GM21825 (cell line): ENCODE measurements around the gene AP3D1.
"Not testable (repeated sequence)": the region's sequence is repeated elsewhere in the genome, so short reads cannot be mapped to it uniquely, and the experiment has no call there.

Experiments used
- ATAC-seq: cut with Tn5 transposase; IDR thresholded peaks from one replicate; pipeline ENCODE4 v1.9.1; 2021; ENCODE audit warnings: mild to moderate bottlenecking, moderate library complexity; ENCODE audit not compliant: unreplicated experiment

AP3D1 gene

DNA sequence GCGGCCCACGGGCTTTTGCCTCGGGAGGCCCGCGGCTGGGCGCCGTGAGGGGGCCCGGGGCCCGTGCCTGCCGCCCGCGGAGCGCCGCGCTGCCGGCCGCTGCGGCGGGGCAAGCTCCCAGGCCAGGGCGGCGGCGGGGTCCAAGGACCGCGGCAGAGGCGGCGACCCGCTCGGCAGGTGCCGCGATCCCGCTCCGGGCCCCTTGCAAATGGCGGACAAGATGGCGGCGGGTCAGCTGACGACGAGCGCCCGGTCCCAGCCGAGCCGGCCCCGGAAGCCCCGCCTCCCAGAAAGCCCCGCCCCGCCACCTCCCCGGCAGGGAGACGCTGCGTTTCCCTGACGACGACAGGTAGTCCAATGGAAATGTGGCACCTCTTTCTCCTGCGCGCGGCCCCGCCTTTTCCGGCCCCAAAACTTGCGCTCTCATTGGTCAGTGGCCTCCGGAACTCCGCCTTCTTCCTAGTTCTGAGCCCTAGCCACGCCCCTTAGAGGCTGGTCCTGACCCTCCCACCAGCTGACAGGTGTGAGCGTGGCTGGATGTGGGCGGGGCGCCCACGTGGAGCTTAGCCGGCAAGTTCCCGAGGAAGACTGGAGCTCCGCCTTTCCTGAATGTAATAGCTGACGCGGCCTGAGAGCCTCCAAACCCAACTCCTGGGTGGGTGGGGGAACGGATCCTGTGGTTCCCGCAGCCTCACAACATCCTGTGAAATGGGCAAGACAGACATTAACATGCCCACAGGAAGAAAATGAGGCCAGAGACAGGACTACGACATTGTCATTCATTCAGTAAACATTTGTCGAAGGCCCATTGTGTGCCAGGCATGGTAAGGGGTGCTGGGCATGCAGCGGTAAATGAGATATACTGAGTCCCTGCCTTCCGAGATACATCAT, at the start of gene AP3D1:
Gene AP3D1, minus strand, starts transcription at position 228 of the 891 bp plus-strand sequence. CDS start 232 bp downstream, outside the sequence.
- peak; percentile 80 for ATAC-seq

DNA sequence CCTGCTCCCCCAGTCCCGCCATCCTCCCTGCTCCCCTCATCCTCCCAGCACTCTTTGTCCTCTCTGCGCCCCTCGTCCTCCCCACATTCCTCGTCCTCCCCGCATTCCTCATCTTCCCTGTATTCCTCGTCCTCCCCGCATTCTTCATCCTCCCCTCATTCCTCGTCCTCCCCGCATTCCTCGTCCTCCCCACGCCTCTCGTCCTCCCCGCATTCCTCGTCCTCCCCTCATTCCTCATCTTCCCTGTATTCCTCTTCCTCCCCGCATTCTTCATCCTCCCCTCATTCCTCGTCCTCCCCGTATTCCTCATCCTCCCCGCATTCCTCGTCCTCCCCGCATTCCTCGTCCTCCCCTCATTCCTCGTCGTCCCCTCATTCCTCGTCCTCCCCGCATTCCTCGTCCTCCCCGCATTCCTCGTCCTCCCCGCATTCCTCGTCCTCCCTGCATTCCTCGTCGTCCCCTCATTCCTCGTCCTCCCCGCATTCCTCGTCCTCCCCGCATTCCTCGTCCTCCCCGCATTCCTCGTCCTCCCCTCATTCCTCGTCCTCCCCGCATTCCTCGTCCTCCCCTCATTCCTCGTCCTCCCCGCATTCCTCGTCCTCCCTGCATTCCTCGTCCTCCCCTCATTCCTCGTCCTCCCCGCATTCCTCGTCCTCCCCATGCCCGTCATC, 49.4 kb upstream of the AP3D1 start:
- ATAC-seq, result not testable (repeated sequence)

DNA sequence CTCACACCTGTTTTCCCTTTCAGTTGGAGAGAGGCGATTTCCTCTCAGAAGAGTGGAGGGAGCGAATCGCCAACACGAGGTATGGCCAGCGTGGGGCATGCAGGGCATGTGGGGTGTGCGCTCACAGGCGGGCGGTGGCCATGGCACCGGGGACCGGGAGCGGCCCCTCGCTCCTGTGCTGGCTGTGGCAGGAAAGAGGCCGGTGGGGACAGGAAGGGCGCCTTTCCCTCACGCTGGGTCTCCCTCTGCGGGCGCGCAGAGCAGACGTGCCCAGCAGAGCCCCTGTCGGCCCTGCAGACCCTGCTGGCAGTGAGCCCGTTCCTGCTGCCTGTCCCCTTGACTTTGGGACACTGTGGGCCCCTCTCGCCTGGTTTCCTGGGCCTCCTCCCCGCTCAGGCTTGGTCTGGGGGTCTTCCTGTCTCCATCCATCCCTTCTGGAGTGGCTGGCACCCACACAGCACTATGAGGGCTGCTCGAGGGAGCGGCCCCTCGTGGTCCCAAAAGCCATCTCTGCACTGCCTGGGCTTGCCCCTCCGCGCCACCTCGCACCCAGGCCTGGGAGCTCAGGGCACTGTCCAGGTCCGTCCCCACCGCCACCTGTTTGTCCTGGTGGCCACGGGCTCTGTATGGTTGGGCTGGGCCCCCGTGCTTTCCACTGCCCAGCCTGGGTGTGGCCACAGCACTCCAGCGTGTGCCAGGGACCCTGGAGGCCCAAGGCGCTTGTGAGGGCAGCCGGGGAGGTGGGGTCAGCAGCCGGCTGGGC, 48.7 kb upstream of the AP3D1 start:
- ATAC-seq, result no peak

DNA sequence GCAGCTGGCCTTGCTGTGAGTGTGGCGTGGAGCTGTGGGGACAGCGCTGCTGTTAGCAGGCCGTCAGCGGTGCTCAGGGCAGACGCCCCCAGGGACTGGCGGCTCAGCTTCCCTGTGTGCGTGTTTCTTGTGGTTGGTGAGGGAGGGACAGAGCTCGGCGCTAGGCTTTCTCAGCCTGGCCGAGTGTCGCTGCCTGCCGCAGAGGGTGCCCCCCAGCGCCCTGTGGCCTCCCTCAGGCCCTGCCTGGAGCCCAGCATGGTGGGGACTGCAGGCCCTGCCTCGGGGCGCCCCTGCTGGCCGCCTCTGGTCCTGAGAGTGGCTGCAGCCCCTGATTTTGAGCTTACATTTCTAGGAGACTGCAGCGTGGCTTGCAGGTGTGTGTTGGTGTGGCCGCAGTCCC, 47.8 kb upstream of the AP3D1 start:
- no peak for ATAC-seq

DNA sequence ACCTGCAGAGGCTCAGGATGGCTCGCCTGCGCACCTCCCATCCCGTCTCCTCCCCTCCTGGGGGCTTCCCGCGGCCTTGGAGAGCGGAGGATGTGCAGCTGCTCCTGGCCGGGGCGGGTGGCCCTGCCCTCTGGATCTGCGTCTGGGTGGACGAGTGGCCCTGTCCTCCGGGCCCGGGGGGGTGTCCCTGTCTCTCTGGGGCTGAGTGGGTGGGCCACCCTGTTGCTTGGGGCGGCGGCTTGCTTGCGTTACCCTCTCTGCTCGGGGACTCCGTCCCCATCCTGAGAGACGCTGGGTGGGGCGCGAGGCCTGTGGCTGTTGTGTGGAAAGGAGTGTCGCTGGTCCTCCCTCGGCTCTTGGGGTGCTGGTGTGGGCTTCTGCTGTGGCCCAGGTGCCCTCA, 47.0 kb upstream of the AP3D1 start:
- no peak for ATAC-seq

DNA sequence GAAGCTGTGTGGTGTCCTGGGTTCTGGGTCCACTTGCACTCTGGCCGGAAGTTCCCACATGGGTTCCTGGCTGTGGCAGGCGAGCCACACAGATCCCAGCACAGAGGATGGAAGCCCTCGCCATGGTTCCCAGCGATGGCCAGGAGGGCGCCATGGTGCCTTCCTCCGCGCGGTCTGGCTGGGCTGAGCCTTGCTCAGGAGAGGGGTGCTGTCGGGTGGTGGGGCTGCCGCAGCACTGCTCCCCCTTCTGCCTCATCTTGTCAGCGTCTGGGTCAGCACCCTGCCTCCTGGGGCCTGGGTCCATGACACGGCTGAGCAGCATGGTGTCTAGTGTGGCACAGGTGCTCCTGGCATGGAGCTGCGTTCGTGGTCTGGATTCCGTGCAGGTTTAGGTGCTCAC, 45.9 kb upstream of the AP3D1 start:
- no peak for ATAC-seq

DNA sequence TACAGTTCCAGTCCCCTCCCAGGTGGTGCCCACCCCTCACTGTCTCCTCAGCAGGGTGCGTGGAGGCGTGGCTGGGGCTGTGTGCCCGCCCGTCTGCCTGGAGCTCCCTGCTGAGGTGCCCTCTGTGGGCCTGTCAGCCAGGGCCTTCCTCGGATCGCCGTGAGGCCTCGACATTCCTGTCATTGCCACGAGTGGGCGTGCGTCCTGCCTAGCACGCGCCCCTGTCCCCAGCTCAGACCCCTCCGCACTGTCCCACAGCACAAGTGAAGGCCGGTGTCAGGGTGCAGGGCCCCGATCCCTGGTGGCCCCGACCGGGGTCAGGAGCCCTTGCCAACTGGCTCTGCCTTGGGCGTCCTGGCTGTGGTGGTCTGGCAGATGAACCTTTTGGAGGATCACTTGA, 44.5 kb upstream of the AP3D1 start:
- no peak for ATAC-seq

DNA sequence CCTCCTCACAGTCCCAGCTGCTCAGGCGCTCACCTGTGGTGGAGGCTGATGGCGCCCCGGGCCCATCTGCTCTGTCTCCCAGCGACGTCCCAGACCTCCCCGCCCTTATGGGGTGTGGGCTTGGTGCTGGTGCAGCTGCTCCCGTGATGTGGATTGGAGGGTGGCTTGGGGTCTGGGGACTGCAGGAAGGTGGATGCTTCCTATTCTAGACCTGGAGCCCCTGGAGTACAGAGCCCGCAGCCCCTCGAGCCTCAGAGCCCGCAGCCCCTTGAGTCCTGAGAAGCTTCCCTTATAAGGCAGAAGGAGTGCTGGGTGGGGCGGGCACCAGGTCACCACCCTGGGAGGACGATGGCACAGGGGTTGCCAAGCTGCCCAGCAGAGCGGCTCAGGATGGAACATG, 44.0 kb upstream of the AP3D1 start:
- ATAC-seq, result no peak

DNA sequence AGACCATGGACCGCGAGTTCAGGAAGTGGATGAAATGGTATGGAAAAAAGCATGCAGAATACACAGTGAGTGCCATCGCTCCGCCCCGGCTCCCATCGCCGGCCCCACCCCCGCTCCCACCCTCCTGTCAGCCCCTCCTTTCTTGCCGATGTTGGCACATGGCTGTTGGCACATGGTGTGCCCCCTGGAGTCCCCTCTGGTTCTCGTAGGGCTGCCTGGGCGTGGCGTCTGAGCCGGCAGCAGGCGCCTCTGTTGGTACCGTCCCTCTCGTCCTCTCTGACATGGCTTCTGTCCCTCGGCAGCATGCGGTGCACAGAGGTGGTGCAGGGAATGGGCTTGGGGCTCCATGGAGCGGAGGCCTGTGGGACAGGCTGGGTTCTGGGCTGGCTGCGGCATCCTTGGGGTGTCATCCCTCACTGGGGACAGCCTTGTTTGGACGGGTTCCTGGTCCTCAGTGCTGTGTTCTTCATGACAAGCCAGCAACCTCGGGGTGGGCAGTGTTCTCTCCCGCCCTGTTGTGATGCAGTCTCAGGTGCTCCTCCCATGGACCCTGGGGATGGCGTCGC, 43.2 kb upstream of the AP3D1 start:
- ATAC-seq, result no peak

DNA sequence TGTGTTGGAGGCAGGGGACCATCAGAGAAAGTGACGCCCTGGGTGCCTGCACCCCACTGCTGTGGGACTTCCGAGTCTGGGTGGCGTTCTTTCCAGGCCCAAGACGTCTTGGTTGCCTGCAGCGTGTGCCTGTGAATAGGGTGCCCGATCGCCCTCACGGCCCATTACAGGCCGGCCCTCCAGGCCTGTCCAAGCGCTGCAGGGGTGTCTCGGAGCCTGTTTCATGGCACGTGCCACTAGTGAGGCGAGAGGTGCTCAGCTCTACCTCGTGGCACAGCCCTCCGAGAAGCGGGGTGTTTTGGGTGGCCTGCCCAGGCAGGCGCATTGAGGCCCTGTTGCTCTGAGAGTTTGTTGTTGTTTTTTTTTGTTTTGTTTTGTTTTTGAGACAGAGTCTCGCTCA, 42.4 kb upstream of the AP3D1 start:
- ATAC-seq, result no peak

DNA sequence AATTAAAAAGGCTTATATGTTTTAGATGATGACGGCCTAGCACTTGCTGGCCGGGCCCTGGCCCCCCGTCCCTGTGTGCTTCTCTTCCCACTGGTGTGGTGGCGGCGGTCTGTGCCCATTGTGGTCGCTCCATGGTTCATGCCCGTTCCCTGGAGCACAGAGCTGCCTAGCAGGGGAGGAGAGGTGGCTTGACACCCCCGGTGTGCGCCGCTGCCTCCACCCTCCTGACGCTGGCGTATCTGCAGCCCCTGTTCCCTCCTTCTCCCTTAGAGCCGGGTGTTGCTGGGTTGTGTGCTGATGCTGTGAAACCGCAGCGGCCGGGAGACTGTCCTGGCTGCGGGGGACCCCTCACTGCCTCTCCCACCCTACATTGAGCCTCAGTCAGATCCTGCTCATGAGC, 41.5 kb upstream of the AP3D1 start:
- ATAC-seq, result no peak

DNA sequence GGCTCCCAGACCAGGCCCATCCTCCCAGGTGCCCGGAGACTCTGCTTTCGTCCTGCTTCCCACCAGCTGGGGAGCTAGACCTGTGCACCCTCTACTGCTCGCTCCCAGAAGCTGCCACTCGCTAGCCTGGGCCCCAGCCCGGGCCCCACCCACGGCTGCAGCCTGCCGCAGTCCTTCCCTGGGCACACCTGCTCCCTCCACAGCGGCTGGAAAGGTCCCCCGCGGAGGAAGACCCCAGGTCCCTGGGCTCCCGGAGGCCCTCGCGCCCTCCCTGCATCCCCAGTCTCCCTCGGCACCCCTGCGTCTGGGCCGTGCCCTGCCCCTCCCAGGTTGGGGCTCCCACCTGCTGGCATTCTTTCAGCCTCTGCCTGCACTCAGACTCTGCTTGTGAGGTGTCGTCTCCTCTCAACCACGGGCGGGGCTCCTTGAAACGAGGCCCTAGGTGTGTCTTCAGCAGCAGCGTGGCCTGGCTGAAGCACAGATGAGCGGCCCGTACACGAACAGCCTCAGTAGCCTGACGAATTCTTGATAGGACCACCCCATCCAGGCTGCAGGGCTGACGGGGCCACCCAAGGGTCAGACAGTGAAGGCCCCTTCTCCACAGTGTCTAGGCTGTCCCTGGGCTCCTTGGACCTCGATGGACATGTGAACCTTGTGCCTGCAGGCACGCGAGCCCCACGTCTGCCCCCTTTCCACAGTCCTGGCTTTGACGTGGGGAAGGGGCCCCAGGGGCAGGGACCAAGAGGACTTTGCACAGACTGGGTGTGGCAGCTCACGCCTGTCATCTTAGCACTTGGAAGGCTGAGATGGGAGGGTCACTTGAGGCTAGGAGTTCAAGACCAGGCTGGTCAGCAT, 40.3 kb upstream of the AP3D1 start:
- no peak for ATAC-seq

DNA sequence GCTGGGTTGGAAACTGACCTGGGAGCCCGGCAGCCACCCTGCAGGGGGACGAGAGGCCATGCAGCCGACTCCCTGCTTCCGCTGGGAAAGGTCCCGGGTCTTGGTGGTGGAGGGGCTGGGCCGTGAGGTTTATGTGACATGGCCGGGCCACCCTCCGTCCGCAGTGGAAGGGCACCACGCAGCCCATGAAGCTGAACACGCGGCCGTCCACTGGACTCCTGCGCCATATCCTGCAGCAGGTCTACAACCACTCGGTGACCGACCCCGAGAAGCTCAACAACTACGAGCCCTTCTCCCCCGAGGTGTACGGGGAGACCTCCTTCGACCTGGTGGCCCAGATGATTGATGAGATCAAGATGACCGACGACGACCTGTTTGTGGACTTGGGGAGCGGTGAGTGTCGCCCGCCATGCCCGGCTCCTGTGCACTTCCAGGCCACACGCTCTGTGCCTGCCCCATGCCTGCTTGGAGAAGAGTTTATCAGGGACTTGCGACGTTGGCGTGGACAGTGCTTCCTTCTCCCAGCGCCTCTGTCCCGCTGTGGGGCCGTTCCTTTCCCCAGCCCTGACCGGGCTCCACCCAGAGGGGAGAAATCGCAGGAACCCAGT, 39.6 kb upstream of the AP3D1 start:
- ATAC-seq, result no peak

DNA sequence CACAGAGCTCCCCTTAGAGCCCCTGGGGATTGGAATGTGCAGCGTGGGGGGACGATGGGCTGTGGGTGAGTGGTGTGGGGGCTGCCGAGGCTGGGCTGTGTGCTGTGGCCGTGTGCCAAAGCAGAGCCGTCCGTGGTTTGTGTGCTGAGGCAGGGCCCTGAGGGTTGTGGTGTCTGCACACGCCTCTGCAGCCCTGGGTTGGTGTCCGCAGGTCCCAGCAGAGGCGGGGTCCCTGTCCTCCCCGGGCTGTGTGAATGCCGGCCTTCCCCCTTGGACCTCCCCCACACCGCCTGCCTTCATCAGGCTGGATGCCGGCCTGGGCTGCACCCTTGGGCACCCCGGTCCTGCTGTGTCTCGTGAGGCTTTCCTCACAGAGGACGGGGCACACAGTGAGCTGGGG, 38.5 kb upstream of the AP3D1 start:
- no peak for ATAC-seq

DNA sequence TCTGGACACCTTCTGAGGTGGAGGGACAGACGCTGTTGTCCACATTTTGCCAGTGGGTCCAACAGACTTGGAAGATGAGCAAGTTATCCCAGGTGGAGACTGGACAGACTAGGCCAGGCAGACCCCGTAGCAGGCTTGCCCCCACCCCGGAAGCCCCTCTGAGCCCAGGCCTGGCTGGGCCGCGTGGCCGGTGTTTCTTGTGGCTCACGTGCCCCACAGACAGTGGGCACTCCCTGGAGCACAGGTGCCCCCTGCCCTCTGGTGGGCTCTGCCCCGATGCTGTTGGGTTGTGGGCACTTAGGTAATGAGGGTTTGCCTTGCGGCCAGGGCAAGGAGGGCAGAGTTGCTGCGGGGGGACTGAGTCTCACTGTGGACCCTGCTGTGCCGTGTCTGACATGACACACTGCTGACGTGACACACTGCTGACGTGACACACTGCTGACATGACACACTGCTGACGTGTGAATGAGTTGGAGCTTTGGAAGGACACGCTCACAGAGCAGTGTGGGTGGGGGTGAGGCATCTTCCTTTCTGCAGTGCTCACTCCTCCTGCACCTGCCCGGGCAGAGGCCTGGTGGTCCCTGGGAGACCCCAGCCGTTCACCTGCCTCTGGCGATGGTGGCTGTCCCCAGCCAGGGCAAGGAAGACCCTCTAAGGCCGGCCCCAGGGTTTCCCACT, 37.5 kb upstream of the AP3D1 start:
- ATAC-seq, result no peak

DNA sequence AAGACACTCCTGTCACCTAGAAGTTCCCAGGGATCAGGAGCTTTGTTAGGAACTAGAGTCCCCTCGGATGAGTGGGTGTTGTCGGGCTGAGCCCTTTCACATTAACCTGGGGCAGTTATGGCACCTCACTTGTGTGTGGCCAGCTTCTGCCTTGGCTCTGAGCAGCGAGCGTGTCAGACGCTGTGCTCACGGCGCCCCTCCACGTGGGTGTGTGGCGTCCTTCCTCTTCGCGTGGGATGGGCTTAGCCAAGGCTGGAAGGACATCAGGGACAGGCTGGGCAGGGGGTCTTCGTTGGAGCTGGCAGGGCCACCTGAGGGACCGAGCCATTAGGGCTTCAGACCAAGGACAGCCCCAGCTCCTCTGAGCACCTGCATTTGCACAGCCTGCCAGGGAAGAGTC, 35.8 kb upstream of the AP3D1 start:
- no peak for ATAC-seq

DNA sequence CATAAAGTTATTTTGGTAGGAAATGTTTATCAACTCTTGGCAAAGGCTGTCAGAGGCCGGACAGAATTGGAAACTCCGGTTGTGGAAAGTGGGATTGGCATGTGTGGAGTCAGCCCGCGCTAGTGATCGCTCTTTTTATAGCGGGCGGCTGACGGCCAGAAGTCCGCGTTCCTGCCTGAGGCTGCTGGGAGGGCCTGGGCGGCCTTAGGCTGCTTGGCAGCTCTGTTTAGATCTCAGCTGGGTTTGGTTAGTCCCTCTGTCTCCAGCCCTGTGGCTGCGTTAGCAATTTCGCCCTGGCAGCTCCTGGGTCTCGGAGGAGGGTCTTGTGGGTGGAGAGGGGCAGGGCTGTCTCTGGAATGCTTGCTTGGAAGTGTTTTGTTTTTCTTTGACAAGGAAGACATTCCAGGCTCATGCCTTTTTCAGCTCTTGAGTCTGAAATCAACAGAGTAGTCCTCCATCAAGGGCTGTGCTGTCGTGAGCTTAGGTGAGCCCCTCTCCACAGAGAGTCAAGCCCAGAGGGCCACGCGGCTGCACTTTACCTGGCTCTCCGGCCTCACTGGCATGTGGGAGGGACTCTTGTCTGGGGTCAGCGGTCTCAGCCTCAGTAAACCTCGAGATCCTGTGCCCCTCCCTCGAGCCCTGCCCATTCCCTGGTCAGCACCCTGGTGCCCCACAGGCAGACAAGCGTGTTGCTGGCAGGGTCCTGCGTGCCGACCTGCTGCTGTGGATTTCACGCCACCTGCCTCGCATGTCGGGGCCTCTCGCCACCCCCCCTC, 34.9 kb upstream of the AP3D1 start:
- no peak for ATAC-seq

DNA sequence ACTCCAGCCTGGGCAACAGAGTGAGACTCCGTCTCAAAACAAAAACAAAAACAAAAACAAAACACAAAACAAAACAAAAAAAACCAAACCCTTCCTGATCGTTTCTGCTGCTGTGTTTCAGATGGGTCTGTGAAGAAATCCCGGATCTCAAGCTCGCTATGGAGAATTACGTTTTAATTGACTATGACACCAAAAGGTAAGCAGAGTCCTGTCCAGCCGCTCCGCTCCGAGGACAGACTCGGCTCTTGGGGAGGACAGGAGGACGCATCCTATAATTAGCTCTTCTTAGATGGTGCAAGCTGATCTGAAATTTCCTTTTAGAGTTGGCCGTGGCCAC, 34.3 kb upstream of the AP3D1 start:
- no peak for ATAC-seq
